ENCODE measurements around the gene ITGB1BP1. TPM values are rescaled to one million over a fixed set of nuclear protein-coding genes. Genes with fewer than 3 reads are reported as not detected.

Gene ITGB1BP1
- total and polyA plus RNA-seq, 2 of the 13 experiments (the other 11 are each of a cell fraction or from before 2014, with no cell fraction given): 106 to 108 TPM

DNA sequence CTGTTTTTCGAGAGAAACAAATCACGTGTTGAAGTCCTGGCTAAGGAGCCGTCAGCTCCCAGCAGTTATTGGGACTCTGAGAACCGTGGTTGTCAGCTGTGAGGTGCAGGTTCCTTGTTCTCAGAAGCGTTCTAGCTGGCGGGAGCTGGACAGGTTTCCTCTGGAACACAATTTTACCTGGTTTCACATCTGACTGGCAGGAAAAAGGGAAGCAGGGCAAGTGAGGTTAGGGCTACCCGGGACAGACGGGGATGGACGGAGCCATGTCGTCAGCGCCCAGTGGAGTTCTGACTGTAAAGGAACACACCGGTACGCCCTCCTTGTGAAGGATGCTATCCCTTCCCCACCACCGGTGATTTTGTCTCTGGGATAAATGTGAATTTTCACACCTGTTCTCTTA, 26.1 kb downstream of the ITGB1BP1 start:
- POLR2A ChIA-PET: no interaction called here
- H3K9ac ChIP-seq (ENCODE audit: insufficient read depth, low read depth, low read length): no peak overlapping the region
- in situ Hi-C loops (cut with HindIII; ENCODE audit: extremely low pct_ligation_motif_present, low pct_unique_long_range_greater_than_20kb): no loop called here

More for the DNA sequence above, 26.1 kb downstream of the ITGB1BP1 start:
- no peaks in the 10 kb centered on the region for H4K20me1 ChIP-seq (ENCODE audit: insufficient read depth, low read length)
- CTCF ChIA-PET (ENCODE audit: low intra/inter-chr PET ratio, low total read pairs): no interaction called here
- H3K27me3 ChIP-seq (ENCODE audit: control insufficient read depth in 1 of 2, insufficient read depth in 2 of 2, low read length in 2 of 2): no peaks in the 10 kb centered on the region
- no peaks in the 10 kb centered on the region for H3K79me2 ChIP-seq (ENCODE audit: insufficient read depth, low read length)
- no peak for DNase-seq (ENCODE audit: low spot score)
- no peak for ATAC-seq
- no peak overlapping the region for H2AFZ ChIP-seq (ENCODE audit: low read length)
- no peak overlapping the region for H3K27ac ChIP-seq (ENCODE audit: extremely low read length, insufficient read depth, low read length)
- H3K4me1 ChIP-seq (ENCODE audit: insufficient read depth, low read length): no peaks in the 10 kb centered on the region
- H3K4me2 ChIP-seq (ENCODE audit: low read depth, low read length): no peak overlapping the region
- TF ChIP-seq, protein P1, sequence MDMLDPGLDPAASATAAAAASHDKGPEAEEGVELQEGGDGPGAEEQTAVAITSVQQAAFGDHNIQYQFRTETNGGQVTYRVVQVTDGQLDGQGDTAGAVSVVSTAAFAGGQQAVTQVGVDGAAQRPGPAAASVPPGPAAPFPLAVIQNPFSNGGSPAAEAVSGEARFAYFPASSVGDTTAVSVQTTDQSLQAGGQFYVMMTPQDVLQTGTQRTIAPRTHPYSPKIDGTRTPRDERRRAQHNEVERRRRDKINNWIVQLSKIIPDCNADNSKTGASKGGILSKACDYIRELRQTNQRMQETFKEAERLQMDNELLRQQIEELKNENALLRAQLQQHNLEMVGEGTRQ (IDR thresholded peaks at IDR 0.05; ENCODE audit: low read depth, low read length): no peak
- TF ChIP-seq, protein P1 (CRISPR knock-in tag; IDR thresholded peaks at IDR 0.05; ENCODE audit: borderline replicate concordance): no peak
- no peak for TF ChIP-seq ONECUT2 (CRISPR knock-in tag; IDR thresholded peaks at IDR 0.05)
- TF ChIP-seq MAFK (conservative IDR thresholded peaks at IDR 0.05 in 1 of 2, IDR thresholded peaks at IDR 0.05 in 1 of 2; ENCODE audit: low read length in 2 of 2): no peak
- TF ChIP-seq, protein P2, sequence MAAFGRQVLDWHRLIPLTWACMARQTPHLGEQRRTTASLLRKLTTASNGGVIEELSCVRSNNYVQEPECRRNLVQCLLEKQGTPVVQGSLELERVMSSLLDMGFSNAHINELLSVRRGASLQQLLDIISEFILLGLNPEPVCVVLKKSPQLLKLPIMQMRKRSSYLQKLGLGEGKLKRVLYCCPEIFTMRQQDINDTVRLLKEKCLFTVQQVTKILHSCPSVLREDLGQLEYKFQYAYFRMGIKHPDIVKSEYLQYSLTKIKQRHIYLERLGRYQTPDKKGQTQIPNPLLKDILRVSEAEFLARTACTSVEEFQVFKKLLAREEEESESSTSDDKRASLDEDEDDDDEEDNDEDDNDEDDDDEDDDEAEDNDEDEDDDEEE (CRISPR knock-in tag; IDR thresholded peaks at IDR 0.05): no peak
- TF ChIP-seq ZNF207 (IDR thresholded peaks at IDR 0.05; ENCODE audit: borderline replicate concordance): no peak
- TF ChIP-seq SUZ12 (IDR thresholded peaks at IDR 0.05; ENCODE audit: low read depth, low read length): no peak
- TF ChIP-seq, protein P3, sequence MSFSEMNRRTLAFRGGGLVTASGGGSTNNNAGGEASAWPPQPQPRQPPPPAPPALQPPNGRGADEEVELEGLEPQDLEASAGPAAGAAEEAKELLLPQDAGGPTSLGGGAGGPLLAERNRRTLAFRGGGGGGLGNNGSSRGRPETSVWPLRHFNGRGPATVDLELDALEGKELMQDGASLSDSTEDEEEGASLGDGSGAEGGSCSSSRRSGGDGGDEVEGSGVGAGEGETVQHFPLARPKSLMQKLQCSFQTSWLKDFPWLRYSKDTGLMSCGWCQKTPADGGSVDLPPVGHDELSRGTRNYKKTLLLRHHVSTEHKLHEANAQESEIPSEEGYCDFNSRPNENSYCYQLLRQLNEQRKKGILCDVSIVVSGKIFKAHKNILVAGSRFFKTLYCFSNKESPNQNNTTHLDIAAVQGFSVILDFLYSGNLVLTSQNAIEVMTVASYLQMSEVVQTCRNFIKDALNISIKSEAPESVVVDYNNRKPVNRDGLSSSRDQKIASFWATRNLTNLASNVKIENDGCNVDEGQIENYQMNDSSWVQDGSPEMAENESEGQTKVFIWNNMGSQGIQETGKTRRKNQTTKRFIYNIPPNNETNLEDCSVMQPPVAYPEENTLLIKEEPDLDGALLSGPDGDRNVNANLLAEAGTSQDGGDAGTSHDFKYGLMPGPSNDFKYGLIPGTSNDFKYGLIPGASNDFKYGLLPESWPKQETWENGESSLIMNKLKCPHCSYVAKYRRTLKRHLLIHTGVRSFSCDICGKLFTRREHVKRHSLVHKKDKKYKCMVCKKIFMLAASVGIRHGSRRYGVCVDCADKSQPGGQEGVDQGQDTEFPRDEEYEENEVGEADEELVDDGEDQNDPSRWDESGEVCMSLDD (CRISPR knock-in tag; IDR thresholded peaks at IDR 0.05; ENCODE audit: borderline replicate concordance): no peak
- no peak for TF ChIP-seq KDM2A (CRISPR knock-in tag; IDR thresholded peaks at IDR 0.05; ENCODE audit: borderline replicate concordance, low read depth)
- no peak for TF ChIP-seq ZNF10 (CRISPR knock-in tag; IDR thresholded peaks at IDR 0.05; ENCODE audit: borderline replicate concordance, low read depth)
- TF ChIP-seq XRCC5 (optimal IDR thresholded peaks at IDR 0.05; ENCODE audit: low read length): no peak
- no peak for TF ChIP-seq JARID2 (CRISPR knock-in tag; IDR thresholded peaks at IDR 0.05; ENCODE audit: insufficient replicate concordance)
- TF ChIP-seq AKAP8 (CRISPR knock-in tag; IDR thresholded peaks at IDR 0.05): no peak
- TF ChIP-seq SP4 (CRISPR knock-in tag; IDR thresholded peaks at IDR 0.05): no peak
- no peak for TF ChIP-seq ZNF350 (CRISPR knock-in tag; IDR thresholded peaks at IDR 0.05; ENCODE audit: borderline replicate concordance, low read depth)
- TF ChIP-seq HDAC6 (IDR thresholded peaks at IDR 0.05; ENCODE audit: low read depth, low read length): no peak
- TF ChIP-seq KAT7 (CRISPR knock-in tag; IDR thresholded peaks at IDR 0.05; ENCODE audit: borderline replicate concordance): no peak
- no peak for TF ChIP-seq SNAI1 (CRISPR knock-in tag; IDR thresholded peaks at IDR 0.05; ENCODE audit: borderline replicate concordance)
- H3K36me3 ChIP-seq (replicated peaks in 1 of 2; ENCODE audit: control insufficient read depth in 1 of 2, insufficient read depth in 2 of 2, low read length in 2 of 2): peaks cover 12 to 19% of the 10 kb centered on the region in 2 experiments; a peak in 4 of 5 replicates
- intact Hi-C loops (cut with micrococcal nuclease; ENCODE audit: unreplicated experiment): no loop called here
- H3K4me3 ChIP-seq (replicated peaks in 1 of 3; ENCODE audit: insufficient read depth in 1 of 3, low read depth in 2 of 3, low read length in 3 of 3): no peak overlapping the region
- WGBS (ENCODE audit: low lambda C conversion rate): 96% methylated on average over 14 of the region's 14 CpGs
- no peaks in the 10 kb centered on the region for H3K9me3 ChIP-seq (ENCODE audit: low read length)
- FAIRE-seq: no peak
- BruUV-seq (replicated peaks): no TSS peak

Measured in HepG2 (cell line).